SU-DHL-6 (cell line): Measurements from ENCODE around the gene HPRT1.

Source experiments
- CTCF ChIP-seq: fragments of 200-600 bp; sonication (generic); IDR thresholded peaks from one replicate; pipeline ENCODE4 v1.5.1; 2017; ENCODE audit warnings: antibody characterized with exemption, mild to moderate bottlenecking, low read length, moderate library complexity; ENCODE audit not compliant: insufficient read depth, poor library complexity, severe bottlenecking
- EZH2phosphoT487 ChIP-seq: fragments of 200-600 bp; sonication (generic), shearing (Covaris generic); conservative IDR thresholded peaks from 2 replicates; pipeline ENCODE4 v1.6.1; 2018; ENCODE audit warnings: mild to moderate bottlenecking, antibody characterized with exemption, low read length, moderate library complexity, mixed read lengths

- TF ChIP-seq CTCF (no peak), EZH2phosphoT487 (no peak)
These were observed 16.9 kb upstream of the HPRT1 start for GRCh38 chrX:134443020-134443419.
